Activated naive CD8-positive, alpha-beta T cell (primary cell): Measurements from ENCODE around the gene SEC31A.
A peak's percentile ranks its signal among the peaks of the same experiment; 100 is the strongest.
"Not testable (repeated sequence)": the region's sequence is repeated elsewhere in the genome, so short reads cannot be mapped to it uniquely, and the experiment has no call there.

Experiments
- H3K27ac Mint-ChIP-seq: one replicate; pipeline ENCODE4 v1.8.0; 2021; ENCODE audit warnings: mixed read lengths
- H3K27me3 Mint-ChIP-seq: one replicate; pipeline ENCODE4 v1.8.0; 2021; ENCODE audit warnings: mixed read lengths
- H3K36me3 Mint-ChIP-seq: one replicate; pipeline ENCODE4 v1.8.0; 2021; ENCODE audit warnings: mixed read lengths
- H3K4me1 Mint-ChIP-seq: one replicate; pipeline ENCODE4 v1.8.0; 2021; ENCODE audit warnings: low read depth, mixed read lengths
- H3K4me3 Mint-ChIP-seq: one replicate; pipeline ENCODE4 v1.8.0; 2021; ENCODE audit warnings: mild to moderate bottlenecking, mixed read lengths
- H3K9me3 Mint-ChIP-seq: one replicate; pipeline ENCODE4 v1.8.0; 2021; ENCODE audit warnings: low read depth, mixed read lengths

SEC31A gene

GRCh38 chr4:82866706-82867385 lies 24.1 kb downstream of the SEC31A start:
- no peak overlapping the region for H3K4me3 Mint-ChIP-seq
- H3K27me3 Mint-ChIP-seq = no peaks in the 10 kb centered on the region
- H3K4me1 Mint-ChIP-seq = peaks cover 29% of the 10 kb centered on the region
- H3K27ac Mint-ChIP-seq = peak overlapping the region; percentile 46
- H3K9me3 Mint-ChIP-seq = no peaks in the 10 kb centered on the region
- peaks cover 13% of the 10 kb centered on the region for H3K36me3 Mint-ChIP-seq

GRCh38 chr4:82866033-82866432 lies 24.9 kb downstream of the SEC31A start:
- Mint-ChIP-seq H3K27ac (peak overlapping the region; percentile 34), H3K36me3 (peaks cover 15% of the 10 kb centered on the region), H3K4me1 (peaks cover 29% of the 10 kb centered on the region)
- not testable (repeated sequence) for H3K4me3 Mint-ChIP-seq, H3K27me3 Mint-ChIP-seq, H3K9me3 Mint-ChIP-seq

- peak overlapping the region; percentile 20 for H3K4me3 Mint-ChIP-seq
- peaks cover 15% of the 10 kb centered on the region for H3K36me3 Mint-ChIP-seq
- no peaks in the 10 kb centered on the region for H3K9me3 Mint-ChIP-seq
- peak overlapping the region; percentile 75 for H3K27ac Mint-ChIP-seq
- no peaks in the 10 kb centered on the region for H3K27me3 Mint-ChIP-seq
- peaks cover 29% of the 10 kb centered on the region for H3K4me1 Mint-ChIP-seq
These were observed 25.4 kb downstream of the SEC31A start for GRCh38 chr4:82865592-82865991.

DNA sequence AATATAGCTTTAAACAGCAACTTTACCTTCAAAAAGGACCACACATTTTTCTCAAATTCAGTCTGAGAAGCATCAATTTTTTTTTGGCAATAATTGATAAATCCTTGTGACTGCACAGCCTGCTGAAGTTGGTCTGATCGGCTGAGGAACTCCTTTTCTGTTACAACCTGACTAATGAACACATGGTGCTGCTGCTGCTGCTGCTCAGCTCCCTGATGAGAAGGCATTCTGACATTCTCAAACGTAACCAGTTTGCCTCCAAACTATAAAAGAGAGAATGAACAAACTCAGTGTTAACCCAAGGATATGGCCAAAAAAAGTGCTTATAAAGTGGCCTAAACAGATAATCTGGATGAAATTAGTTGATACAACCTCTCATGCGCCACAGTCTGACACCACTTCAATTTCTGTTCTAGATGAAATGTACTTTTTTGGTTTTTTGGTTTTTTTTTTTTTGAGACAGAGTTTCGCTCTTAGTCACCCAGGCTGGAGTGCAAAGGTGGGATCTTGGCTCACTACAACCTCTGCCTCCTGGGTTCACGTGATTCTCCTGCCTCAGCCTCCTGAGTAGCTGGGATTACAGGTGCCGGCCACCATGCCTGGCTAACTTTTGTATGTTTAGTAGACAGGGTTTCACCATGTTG lies 26.5 kb downstream of the SEC31A start:
- Mint-ChIP-seq H3K4me1 (peaks cover 29% of the 10 kb centered on the region), H3K36me3 (peaks cover 13% of the 10 kb centered on the region), H3K9me3 (no peaks in the 10 kb centered on the region), H3K4me3 (peak overlapping the region; percentile 58), H3K27ac (peak overlapping the region; percentile 87), H3K27me3 (no peaks in the 10 kb centered on the region)

DNA sequence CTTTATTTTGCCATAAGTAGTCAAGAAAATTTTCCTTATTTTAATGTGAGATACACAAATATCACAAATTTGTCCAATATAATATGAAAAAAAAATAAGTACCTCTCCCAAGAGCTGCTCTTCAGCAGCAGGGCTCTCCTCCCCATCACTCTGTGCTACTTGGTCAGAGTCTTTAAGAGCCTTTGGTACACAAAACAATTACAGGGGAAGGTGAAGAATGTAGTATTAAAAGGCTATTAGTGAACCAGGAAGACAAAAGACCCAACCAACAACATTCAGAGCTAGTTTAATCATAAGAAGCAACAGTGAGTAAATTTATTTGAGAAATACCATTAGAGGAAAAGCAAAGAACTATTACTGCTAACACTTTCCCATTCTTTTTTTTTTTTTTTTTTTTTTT lies 29.4 kb downstream of the SEC31A start:
- no peaks in the 10 kb centered on the region for H3K27me3 Mint-ChIP-seq
- peaks cover 19% of the 10 kb centered on the region for H3K4me1 Mint-ChIP-seq
- H3K36me3 Mint-ChIP-seq = peaks cover 8% of the 10 kb centered on the region
- no peaks in the 10 kb centered on the region for H3K9me3 Mint-ChIP-seq
- H3K27ac Mint-ChIP-seq = peak overlapping the region; percentile 18
- H3K4me3 Mint-ChIP-seq = no peak overlapping the region

DNA sequence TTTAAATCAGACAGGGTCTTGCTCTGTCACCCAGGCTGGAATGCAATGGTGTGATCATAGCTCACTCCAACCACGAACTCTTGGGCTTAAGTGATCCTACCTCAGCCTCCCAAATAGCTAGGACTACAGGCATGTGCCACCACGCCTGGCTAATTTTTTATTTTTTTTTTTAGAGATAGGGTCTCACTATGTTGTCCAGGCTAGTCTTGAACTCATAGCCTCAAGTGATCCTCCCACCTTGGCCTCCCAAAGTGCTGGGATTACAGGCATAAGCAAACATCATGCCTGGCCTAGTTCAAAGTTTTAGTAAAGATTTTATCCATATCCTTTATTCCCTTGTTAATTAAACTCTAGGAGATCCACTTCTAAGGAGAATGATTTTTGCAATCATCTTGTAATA lies 30.5 kb downstream of the SEC31A start:
- H3K9me3 Mint-ChIP-seq, H3K36me3 Mint-ChIP-seq, H3K27me3 Mint-ChIP-seq, H3K27ac Mint-ChIP-seq, H3K4me3 Mint-ChIP-seq: not testable (repeated sequence)
- H3K4me1 Mint-ChIP-seq = peaks cover 11% of the 10 kb centered on the region

DNA sequence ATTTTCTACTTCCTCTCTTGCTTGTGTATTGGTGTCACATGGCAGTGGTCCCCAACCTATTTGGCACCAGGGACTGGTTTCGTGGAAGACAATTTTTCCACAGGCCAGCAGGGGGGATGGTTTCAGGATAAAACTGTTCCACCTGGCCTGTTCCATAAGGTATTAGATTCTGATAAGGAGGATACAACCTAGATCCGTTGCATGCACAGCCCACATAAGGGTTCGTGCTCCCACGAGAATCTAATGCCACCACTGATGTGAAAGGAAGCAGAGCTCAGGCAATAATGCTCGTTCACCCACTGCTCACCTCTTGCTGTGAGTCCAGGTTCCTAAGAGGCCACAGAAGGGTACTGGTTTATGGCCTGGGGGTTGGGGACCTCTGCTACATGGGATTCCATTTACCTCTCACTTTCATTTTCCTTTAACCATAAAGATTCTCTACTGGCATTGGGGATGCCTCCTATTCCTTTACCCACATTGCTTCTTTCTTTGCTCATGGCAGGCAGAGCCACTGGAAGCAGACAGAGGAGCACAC lies 38.1 kb downstream of the SEC31A start:
- no peaks in the 10 kb centered on the region for H3K27me3 Mint-ChIP-seq
- peaks cover 17% of the 10 kb centered on the region for H3K36me3 Mint-ChIP-seq
- no peak overlapping the region for H3K27ac Mint-ChIP-seq
- H3K4me3 Mint-ChIP-seq = no peak overlapping the region
- no peaks in the 10 kb centered on the region for H3K9me3 Mint-ChIP-seq
- peaks cover 3% of the 10 kb centered on the region for H3K4me1 Mint-ChIP-seq

GRCh38 chr4:82851885-82852750 lies 38.8 kb downstream of the SEC31A start:
- no peak overlapping the region for H3K4me3 Mint-ChIP-seq
- H3K36me3 Mint-ChIP-seq = peaks cover 17% of the 10 kb centered on the region
- peak overlapping the region; percentile 46 for H3K27ac Mint-ChIP-seq
- no peaks in the 10 kb centered on the region for H3K9me3 Mint-ChIP-seq
- no peaks in the 10 kb centered on the region for H3K27me3 Mint-ChIP-seq
- H3K4me1 Mint-ChIP-seq = peaks cover 3% of the 10 kb centered on the region

DNA sequence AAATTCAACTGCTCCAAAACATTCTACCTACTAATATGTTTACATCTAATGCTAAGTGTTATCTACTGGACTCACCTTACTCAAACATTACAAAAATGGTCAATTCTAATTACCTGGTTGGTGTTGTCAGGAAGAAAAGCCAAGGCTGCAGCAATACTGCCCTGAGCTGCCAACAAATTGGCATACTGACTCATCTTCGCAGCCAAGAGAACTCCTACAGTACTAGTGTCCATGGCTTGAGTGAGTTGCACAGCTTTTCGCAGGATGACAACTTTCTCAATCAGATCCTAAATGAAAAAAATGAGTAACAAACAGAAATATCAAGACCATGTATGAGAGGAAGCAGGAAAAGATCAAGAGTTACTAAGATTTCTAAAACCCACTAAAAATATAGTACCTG lies 39.6 kb downstream of the SEC31A start:
- Mint-ChIP-seq H3K9me3 (no peaks in the 10 kb centered on the region), H3K27ac (no peak overlapping the region), H3K4me3 (no peak overlapping the region), H3K36me3 (peaks cover 18% of the 10 kb centered on the region), H3K4me1 (peaks cover 3% of the 10 kb centered on the region), H3K27me3 (no peaks in the 10 kb centered on the region)

DNA sequence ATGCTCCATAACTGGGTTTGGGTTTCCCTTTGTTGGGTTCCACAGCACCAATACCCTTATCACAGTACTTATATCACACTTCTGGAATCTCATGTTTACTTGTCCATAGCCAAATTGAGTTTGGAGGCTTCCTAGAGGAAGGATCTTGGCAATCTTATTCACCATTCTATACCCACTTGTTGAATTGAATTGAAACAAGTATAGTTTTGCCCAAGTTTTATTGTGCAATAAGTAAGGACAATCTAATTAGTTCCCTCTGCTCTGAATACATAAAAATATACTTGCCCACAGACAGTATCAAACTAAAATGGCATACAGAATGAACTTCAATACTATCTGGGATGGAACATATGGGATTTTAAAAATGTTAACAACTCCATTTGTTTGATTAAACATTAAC lies 40.3 kb downstream of the SEC31A start:
- Mint-ChIP-seq H3K4me3 (no peak overlapping the region), H3K27ac (no peak overlapping the region), H3K9me3 (no peaks in the 10 kb centered on the region), H3K27me3 (no peaks in the 10 kb centered on the region), H3K4me1 (peaks cover 4% of the 10 kb centered on the region), H3K36me3 (peaks cover 19% of the 10 kb centered on the region)

- no peaks in the 10 kb centered on the region for H3K27me3 Mint-ChIP-seq
- H3K36me3 Mint-ChIP-seq = peaks cover 27% of the 10 kb centered on the region
- no peaks in the 10 kb centered on the region for H3K9me3 Mint-ChIP-seq
- H3K27ac Mint-ChIP-seq = no peak overlapping the region
- H3K4me1 Mint-ChIP-seq = peaks cover 6% of the 10 kb centered on the region
- H3K4me3 Mint-ChIP-seq = no peak overlapping the region
These were observed 42.2 kb downstream of the SEC31A start for GRCh38 chr4:82848706-82849105.

DNA sequence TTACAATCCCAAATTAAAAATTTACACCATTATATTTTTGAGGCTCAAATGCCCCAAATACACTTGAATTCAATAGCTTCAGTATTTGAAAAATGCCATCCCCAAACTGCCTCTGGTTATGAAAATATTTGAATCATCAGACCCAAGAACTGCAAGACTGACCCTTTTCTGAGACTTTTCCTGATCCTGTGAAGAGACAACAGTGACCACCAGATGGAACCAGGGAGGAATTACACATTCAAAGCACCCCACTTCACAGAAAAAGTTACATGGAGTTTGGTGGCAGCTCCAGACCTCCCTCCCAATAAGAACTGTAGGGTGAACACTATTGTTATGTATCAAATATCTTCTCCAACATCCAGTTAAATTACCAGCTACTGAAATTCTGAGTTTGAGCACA lies 48.4 kb downstream of the SEC31A start:
- Mint-ChIP-seq H3K4me3 (no peak overlapping the region), H3K27ac (peak overlapping the region; percentile 16), H3K27me3 (no peaks in the 10 kb centered on the region), H3K9me3 (no peaks in the 10 kb centered on the region), H3K36me3 (peaks cover 21% of the 10 kb centered on the region), H3K4me1 (peaks cover 3% of the 10 kb centered on the region)

DNA sequence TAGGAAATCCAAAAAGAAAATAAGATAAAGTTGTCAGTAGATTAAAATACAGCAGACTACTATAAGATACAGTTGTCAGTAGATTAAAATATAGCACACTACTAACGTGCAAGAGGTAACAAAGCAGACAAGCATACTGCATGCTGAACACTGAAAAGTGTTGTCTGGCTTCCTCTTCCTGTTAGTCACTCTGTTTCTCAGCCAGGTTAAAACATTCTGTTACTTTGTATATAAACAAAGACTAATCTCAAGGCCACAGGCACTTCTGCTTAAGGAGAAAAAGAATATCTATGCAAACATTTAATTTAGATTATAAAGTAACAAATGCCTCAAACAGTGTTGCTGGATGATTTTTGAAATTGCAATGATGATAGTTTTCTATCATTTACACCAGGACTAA lies 51.3 kb downstream of the SEC31A start:
- H3K4me1 Mint-ChIP-seq = no peaks in the 10 kb centered on the region
- H3K9me3 Mint-ChIP-seq = no peaks in the 10 kb centered on the region
- H3K27ac Mint-ChIP-seq = no peak overlapping the region
- no peak overlapping the region for H3K4me3 Mint-ChIP-seq
- no peaks in the 10 kb centered on the region for H3K27me3 Mint-ChIP-seq
- peaks cover 14% of the 10 kb centered on the region for H3K36me3 Mint-ChIP-seq

DNA sequence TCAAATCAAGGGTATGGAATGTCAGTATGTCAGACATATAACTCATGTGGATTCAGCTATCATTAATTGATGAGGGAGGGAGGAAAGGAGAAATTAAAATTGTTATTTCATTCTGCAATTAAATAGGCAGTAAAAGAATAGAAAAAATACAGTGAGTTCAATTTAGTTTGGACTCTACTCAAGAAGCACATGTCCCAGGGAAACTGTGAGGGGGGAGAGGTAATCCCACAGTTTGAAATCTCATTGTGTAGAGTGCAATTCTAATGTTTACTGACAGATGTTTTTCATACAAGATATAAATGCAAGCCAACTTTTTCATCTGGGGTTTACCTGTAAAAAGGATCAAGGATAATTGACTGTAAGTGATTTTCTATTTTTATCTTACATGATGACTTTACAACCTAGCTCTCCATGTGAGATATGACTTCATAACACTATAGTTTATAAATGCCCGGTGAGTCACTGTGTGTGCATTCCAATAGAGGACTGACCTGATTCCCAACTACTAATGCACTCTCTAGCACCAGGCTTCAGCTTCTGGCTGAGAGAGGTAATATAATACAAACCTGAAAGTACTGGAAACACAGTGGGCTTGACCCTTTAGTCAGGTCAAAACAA lies 57.1 kb downstream of the SEC31A start:
- Mint-ChIP-seq H3K4me1 (no peaks in the 10 kb centered on the region), H3K27ac (no peak overlapping the region), H3K4me3 (no peak overlapping the region), H3K27me3 (no peaks in the 10 kb centered on the region), H3K9me3 (no peaks in the 10 kb centered on the region), H3K36me3 (peaks cover 20% of the 10 kb centered on the region)

- H3K36me3 Mint-ChIP-seq = peaks cover 18% of the 10 kb centered on the region
These were observed 57.9 kb downstream of the SEC31A start for GRCh38 chr4:82833060-82833459.

More at GRCh38 chr4:82833060-82833459, 57.9 kb downstream of the SEC31A start:
- H3K27me3 Mint-ChIP-seq, H3K4me1 Mint-ChIP-seq, H3K9me3 Mint-ChIP-seq, H3K27ac Mint-ChIP-seq, H3K4me3 Mint-ChIP-seq: not testable (repeated sequence)
